HG03442 (cell line): Measurements from ENCODE around the gene CEBPB.
"Not testable (repeated sequence)": the region's sequence is repeated elsewhere in the genome, so short reads cannot be mapped to it uniquely, and the experiment has no call there.

ENCODE experiments used
- ATAC-seq: cut with Tn5 transposase; IDR thresholded peaks from one replicate; pipeline ENCODE4 v1.9.1; 2021; ENCODE audit warnings: mild to moderate bottlenecking, moderate library complexity; ENCODE audit not compliant: unreplicated experiment

The CEBPB gene

DNA sequence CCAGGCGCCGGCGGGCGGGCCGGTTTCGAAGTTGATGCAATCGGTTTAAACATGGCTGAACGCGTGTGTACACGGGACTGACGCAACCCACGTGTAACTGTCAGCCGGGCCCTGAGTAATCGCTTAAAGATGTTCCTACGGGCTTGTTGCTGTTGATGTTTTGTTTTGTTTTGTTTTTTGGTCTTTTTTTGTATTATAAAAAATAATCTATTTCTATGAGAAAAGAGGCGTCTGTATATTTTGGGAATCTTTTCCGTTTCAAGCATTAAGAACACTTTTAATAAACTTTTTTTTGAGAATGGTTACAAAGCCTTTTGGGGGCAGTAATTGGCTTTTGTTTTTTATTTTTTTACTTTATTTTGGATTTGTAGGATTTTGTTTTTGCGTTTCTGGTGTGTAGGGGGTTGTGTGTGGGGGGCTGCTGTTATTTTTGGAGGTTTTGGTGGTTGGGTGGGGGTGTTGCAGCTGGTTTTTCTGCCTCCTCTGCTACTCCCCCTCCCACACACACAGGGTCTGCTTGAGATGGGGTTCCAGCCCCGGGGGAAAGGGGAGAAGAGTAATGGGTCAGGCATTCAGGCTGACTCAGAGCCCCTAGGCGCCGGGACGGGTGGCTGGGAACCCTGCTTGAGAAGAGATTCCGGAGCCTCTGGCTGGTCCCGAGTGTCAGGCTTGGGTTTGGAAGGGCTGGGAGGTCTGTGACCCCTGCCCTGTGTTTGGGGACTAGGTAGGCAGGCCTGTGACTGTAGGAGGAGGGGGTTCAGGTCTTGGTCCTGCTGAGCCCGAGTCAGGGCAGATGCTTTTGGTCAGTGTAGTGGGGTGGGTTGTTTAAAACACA, 2.0 kb downstream of the CEBPB start:
- peak; percentile 28 for ATAC-seq

- no peak for ATAC-seq
These were observed 2.7 kb downstream of the CEBPB start for GRCh38 chr20:50193199-50193835.

- ATAC-seq, result no peak
These were observed 3.3 kb downstream of the CEBPB start for GRCh38 chr20:50193836-50194421.

GRCh38 chr20:50194422-50194830, 3.8 kb downstream of the CEBPB start:
- no peak for ATAC-seq

GRCh38 chr20:50194831-50195523, 4.3 kb downstream of the CEBPB start:
- no peak for ATAC-seq

DNA sequence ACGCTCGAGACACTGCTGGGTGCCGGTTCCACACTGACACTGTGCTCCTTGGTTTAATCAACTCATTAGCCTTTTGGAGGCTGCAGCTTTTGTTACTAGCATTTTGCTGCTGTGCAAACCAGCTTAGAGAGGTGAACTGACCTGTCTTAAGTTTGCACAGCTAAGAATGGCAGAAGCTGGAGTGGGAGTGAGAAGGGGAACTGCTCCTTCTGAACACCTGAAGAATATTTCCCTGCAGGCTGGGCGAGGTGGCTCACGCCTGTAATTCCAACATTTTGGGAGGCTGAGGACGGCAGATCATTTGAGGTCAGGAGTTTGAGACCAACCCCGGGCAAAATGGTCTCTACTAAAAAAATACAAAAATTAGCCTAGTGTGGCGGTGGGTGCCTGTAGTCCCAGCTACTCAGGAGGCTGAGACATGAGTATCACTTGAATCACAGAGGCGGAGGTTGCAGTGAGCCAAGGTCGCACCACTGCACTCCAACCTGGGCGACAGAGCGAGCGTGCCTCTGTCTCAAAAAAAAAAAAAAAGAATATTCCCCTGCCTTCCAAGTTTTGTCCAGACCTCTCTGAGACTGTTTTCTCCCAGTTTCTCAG, 5.0 kb downstream of the CEBPB start:
- no peak for ATAC-seq

DNA sequence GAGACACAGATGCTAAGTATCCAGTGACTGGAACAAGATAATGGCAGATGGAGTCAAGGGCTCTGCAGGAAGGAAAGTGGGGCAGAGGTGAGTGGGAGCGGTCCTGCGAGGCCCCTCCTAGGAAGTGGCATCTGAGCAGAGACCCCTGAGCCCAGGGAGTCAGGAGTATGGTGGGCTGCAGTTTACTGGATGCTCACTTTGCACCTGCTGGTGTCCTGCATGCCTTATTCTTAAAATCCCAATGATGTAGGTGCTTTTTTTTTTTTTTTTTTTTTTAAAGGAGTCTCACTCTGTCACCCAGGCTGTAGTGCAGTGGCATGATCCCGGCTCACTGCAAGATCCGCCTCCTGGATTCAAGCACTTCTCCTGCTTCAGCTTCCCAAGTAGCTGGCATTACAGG, 5.6 kb downstream of the CEBPB start:
- ATAC-seq, result no peak

GRCh38 chr20:50196896-50197295, 6.3 kb downstream of the CEBPB start:
- ATAC-seq, result no peak

DNA sequence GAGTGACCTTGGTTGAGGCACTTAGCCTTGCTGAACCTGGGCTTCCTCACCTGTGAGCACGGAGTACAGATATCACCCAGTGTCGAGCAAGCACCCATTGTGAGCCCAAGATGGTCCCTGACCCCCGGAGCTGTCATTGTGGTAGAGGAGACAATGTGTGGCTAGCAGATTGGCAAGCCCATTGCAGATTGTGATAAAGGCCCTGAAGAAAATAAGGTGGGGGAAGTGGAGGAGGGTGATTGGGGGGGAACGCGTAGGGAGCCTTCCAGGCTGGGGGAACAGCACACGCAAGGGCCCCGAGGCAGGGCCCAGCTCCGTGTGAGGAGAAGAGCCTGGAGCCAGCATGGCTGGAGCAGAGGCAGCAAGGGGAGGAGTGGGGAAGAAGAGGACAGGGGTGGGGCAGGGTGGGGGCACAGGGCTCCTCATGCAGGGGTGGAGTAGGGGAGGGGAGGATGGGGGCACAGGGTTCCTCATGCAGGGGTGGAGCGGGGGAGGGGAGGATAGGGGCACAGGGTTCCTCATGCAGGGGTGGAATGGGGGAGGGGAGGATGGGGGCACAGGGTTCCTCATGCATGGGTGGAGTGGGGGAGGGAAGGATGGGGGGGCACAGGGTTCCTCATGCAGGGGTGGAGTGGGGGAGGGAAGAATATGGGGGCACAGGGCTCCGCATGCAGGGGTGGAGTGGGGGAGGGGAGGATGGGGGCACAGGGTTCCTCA, 7.0 kb downstream of the CEBPB start:
- ATAC-seq, result no peak

GRCh38 chr20:50198180-50198666, 7.6 kb downstream of the CEBPB start:
- ATAC-seq, result no peak

GRCh38 chr20:50198716-50199115, 8.1 kb downstream of the CEBPB start:
- no peak for ATAC-seq

- ATAC-seq, result no peak
These were observed 9.1 kb downstream of the CEBPB start for GRCh38 chr20:50199703-50200102.

DNA sequence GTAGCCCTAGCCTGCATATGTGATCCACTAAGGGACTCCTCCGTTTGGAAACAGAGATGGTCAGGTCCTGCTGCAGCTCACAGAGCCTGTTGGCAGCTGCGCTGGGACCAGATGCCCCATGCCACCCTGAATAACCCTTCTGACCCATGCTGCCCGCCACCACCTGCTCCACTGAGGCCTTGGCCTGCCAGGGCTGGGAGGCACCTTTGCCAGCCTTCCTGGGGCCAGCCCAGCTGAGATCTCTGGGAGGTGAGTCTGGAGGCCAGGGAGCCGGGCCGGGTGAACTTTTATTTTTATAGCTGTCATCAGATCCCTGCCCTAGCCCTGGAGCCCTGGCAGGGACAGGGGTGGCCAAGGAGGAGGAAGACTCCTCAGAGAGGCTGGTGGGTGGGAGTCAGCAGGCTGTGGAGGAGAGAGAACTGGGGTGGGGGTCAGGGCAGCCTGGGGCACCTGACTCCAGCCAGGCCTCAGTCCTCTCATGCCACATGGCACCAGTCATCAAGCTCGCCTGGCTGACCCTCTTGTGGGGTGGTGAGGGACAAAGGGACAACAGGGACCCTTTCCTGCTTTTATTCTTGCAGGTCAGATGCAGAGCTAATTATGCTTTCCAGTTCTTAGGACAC, 10.0 kb downstream of the CEBPB start:
- no peak for ATAC-seq

DNA sequence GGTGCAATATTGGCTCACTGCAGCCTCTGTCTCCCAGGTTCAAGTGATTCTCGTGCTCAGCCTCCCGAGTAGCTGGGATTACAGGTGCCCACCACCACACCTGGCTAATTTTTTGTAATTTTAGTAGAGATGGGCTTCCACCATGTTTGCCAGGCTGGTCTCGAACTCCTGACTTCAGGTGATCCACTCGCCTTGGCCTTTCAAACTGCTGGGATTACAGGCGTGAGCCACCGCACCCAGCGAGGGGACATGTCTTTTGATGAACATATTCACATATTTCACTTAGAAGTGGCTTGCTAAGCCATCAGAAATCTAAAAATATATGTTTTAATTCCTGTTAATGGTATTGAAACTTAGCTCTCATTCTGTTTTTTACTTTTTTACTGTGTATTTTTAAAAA, 11.1 kb downstream of the CEBPB start:
- not testable (repeated sequence) for ATAC-seq

GRCh38 chr20:50202677-50203076, 12.0 kb downstream of the CEBPB start:
- no peak for ATAC-seq

GRCh38 chr20:50203951-50204937, 13.6 kb downstream of the CEBPB start:
- no peak for ATAC-seq

GRCh38 chr20:50207026-50207425, 16.4 kb downstream of the CEBPB start:
- no peak for ATAC-seq

DNA sequence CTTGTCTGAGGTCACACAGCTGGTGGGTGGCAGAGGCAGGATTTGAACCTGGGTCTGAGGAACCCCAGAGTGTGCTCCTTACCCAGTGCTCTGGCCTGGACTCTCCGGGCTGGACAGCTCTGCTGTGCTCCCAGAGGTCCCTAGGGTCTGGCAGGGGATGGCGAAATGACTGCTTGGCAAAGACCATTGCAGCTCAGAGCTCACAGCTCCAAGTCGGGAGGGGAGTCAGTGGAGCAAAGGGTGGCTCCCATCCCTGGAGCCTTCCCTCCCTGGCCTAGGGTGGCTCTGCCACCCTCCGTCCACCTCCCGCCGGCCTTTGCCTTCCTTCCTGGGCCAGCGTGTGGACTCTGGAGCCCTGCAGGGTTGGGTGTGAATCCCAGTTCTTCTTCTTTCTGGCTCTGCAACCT, 17.5 kb downstream of the CEBPB start:
- ATAC-seq, result no peak

GRCh38 chr20:50208815-50209214, 18.2 kb downstream of the CEBPB start:
- not testable (repeated sequence) for ATAC-seq
